GM10266 (cell line): ENCODE results near the gene ZDHHC11B.

Experiments used
- DNase-seq: peaks from one replicate; pipeline ENCODE4 v3.0.0; 2012; ENCODE audit errors: extremely low spot score
- TF ChIP-seq, protein P1 (sequence below): IDR thresholded peaks from 2 replicates; pipeline ENCODE4 v1.5.1; 2012; ENCODE audit warnings: mild to moderate bottlenecking, low read depth; ENCODE audit not compliant: control insufficient read depth, insufficient read depth; ENCODE audit errors: missing control alignments

The ZDHHC11B gene

DNA sequence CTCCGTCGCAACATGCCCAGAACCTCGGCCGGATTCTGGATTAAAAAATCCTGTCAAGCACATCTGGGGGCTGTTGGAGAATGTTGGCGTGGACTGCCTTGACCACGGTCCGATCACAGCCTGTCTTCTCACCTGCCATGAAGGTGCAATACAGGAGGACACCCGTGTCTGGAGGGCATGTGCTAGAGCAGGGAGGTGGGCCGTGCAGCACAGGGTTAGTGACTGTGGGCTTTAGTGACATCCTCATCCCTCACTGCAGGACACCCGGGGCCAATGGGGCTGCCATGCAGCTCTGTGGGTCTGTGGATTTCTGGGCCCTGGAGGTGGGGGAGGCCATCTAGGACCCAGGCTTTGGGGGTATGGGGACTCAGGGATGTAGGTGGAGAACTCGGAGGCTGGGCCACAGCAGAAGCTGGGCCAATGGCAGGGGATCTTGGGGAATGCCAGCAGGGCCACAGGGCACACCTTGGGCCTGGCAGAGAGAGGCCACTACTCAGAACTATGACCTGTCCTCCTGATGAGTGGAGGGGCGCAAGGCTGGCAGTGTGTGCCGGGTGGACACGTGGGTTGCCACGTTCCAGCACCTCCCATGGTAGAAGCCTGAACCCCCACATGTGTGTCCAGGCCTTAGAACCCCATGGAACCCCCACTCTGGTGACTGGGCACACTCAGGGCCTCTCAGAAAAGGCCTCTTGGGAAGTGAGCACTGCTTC, 23.3 kb downstream of the ZDHHC11B start:
- TF ChIP-seq, protein P1, sequence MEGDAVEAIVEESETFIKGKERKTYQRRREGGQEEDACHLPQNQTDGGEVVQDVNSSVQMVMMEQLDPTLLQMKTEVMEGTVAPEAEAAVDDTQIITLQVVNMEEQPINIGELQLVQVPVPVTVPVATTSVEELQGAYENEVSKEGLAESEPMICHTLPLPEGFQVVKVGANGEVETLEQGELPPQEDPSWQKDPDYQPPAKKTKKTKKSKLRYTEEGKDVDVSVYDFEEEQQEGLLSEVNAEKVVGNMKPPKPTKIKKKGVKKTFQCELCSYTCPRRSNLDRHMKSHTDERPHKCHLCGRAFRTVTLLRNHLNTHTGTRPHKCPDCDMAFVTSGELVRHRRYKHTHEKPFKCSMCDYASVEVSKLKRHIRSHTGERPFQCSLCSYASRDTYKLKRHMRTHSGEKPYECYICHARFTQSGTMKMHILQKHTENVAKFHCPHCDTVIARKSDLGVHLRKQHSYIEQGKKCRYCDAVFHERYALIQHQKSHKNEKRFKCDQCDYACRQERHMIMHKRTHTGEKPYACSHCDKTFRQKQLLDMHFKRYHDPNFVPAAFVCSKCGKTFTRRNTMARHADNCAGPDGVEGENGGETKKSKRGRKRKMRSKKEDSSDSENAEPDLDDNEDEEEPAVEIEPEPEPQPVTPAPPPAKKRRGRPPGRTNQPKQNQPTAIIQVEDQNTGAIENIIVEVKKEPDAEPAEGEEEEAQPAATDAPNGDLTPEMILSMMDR = no peak
- no peak for DNase-seq

DNA sequence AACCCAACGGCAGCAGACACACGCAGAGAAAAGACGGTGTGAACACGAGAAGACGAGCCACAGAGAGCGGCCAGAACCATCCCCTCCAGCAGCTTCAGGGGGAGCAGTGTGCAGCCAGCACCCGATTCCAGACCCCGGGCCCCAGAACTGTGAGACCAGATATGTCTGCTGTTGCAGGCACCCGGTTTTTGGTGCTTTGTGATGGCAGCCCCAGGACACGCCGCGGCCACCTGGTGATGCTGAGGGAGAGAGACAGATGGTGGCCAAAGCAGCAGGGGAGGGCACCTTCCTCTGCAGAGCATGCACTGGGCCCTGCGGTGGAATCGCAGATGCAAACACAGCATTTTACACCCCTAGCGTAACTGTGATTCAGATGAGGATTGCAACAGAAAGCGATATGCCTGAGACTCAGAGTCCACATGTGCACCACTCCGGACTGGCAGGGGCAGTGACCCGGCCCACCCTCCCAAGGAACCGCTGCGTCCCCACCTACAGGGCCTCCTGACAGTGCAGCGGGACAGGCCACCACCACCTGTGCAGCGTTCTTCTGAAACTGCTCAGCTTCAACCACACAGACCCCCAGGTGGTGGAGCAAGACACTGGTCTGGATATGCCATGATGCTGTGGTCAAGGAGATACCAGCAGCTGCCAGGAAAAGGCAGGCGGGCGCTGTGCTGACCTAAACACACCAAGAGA, 24.0 kb downstream of the ZDHHC11B start:
- DNase-seq = no peak
- TF ChIP-seq, protein P1 = no peak

DNA sequence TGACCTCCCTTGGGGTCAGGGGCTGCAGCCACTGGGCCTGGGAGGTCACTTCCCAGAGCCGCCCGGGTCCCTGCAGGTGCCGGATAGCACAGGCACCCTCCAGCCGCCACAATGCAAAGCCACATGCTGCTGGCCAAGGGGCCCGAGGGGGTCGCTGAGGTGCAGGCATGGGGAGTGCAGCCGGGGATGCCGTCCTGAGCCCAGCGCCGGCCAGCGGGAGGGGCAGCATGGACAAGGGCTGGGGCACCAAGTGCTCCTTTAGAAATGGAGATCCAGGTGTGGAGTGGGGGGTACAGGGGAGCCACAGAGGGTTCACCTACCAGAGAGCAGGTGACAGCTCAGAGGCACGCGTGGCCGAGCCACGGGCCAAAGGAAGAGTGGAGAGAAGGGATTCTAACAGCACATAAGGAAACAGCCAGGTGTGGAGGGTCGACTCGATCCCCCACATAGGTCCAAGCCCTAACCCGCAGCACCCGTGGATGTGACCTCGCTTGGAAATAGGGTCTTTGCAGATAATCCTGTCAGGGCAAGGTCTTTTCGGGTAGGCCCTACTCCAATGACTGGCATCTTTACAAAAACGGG, 24.7 kb downstream of the ZDHHC11B start:
- no peak for DNase-seq
- TF ChIP-seq, protein P1 = no peak

DNA sequence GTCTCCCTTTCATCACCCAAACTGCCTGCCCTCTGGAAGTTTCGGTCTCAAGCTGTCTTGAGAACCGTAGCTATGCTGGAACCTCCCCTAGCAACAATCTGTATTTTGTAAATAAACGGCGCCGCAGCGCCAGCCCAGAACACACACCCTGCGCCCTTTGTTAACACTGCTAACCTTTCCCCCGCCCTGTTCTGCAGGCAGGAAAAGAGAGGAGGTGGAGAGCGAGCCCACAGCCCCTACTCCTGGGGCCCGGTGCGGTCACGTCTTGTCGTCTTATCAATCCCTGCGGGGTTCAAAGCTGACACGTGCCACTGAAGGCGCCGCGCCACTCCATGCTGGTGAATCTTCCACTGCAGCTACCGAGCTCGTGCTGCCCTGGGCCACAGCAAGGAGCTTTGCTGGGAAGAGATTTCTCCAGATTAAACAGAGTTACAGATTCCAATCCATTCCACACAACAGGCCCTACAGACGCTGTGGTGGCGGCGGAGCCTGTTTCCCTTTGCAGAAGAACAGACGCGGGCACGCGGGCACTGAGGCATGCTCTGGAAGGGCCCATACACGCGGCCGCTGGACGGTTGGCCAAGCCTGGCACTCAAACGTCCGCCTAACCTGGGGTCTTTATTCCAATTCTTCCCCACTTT, 25.3 kb downstream of the ZDHHC11B start:
- no peak for DNase-seq
- TF ChIP-seq, protein P1 = no peak

DNA sequence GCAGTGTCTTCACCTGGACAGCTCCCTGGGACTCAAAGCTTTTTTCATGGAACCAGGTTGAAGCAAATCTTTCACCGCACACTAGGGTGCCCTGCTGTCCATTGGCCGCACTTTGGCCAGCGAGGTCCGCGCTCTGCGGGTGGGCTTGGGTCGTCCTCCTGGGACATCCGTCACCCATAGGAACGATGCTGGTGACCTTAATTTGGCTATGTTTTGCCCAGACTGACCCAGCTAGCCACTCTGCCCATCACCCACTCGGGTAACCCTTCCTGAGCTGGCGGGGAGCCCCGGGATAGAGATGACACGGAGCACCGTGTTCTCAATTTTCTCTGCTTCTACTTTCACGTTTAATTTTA, 25.9 kb downstream of the ZDHHC11B start:
- DNase-seq = no peak
- TF ChIP-seq, protein P1 = no peak

DNA sequence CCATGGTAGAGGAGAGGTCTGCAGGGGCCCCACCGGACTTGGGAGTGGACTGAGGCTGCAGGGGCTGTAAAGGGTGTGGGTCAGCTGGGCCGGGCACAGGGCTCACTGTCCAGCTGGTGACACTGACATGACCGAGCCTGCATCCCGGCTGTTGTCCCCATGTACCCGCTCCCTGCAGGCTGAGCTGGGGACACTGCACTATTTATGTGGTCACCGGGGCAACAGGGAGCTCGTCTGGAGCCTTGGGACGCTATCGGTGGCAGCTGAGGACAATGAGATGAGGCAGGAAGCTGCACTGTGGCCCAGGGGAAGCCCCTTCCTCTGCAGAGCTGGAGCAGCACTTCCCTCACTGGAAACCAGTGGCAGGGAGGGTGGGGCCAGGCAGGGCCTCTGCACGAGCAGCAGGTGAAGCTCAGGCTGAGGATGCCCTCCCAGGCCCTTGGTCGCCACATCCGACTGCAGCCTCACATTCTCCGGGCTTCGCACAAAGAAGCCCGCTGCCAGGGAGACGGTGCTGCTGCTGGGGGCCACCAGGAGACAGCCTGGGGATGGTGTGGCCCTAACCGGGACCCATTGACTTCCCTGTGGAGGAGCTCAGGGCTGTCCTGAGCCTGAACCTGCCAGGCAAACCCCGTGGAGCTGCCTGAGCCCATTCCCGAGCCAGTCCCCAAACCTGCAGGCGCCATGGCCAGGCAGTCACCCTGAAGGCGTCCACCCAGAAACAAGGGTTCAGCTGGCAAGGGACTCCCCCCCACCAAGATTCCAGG, 26.4 kb downstream of the ZDHHC11B start:
- DNase-seq = peak; percentile 21
- TF ChIP-seq, protein P1 = no peak
